GM12891 (cell line): ENCODE measurements around the gene CDK12. TPM values are rescaled to one million over a fixed set of nuclear protein-coding genes. Genes with fewer than 3 reads are reported as not detected.
"Not testable (repeated sequence)": the region's sequence is repeated elsewhere in the genome, so short reads cannot be mapped to it uniquely, and the experiment has no call there.

Source experiments
- DNase-seq: peaks from one replicate; pipeline ENCODE4 v3.0.0; 2011; ENCODE audit warnings: low spot score; ENCODE audit not compliant: insufficient read length
- FAIRE-seq: peaks from 2 replicates; lab custom pipeline; 2011; peaks lifted over from hg19 to GRCh38; lab: Jason Lieb, UNC
- PAX5 ChIP-seq: IDR thresholded peaks from 2 replicates; pipeline ENCODE4 v1.6.1; 2011; ENCODE audit warnings: low read length, moderate library complexity, mild to moderate bottlenecking; ENCODE audit not compliant: insufficient read depth, severe bottlenecking
- POLR2A ChIP-seq: IDR thresholded peaks from 2 replicates; pipeline ENCODE4 v1.6.1; 2011; ENCODE audit warnings: low read depth, low read length, control low read depth
- POLR2AphosphoS5 ChIP-seq: IDR thresholded peaks from 2 replicates; pipeline ENCODE4 v1.6.1; 2011; ENCODE audit warnings: low read depth, low read length, control low read depth
- POU2F2 ChIP-seq: IDR thresholded peaks from 2 replicates; pipeline ENCODE4 v1.6.1; 2011; ENCODE audit warnings: low read depth, mild to moderate bottlenecking, control low read depth, low read length, moderate library complexity
- SPI1 ChIP-seq: IDR thresholded peaks from 2 replicates; pipeline ENCODE4 v1.6.1; 2011; ENCODE audit warnings: low read depth, low read length, control low read depth
- TAF1 ChIP-seq: IDR thresholded peaks from 2 replicates; pipeline ENCODE4 v1.6.1; 2011; ENCODE audit warnings: low read depth, low read length, control low read depth
- polyA plus RNA-seq: library from polyadenylated mRNA; unstranded; fragments of >200 nt; gene quantifications from one replicate; pipeline ENCODE4 v1.2.1, GENCODE V29; 2012; ENCODE audit warnings: low read depth, missing spikeins, inconsistent platforms; ENCODE audit not compliant: missing spikeins

The CDK12 gene
- polyA plus RNA-seq: 17.8 TPM

- DNase-seq (peak; percentile 92), FAIRE-seq (peak; percentile 93)
- TF ChIP-seq TAF1: peak; percentile 92
- TF ChIP-seq POLR2AphosphoS5: peak; percentile 98
- peak; percentile 98 for TF ChIP-seq POLR2A
- no peak for TF ChIP-seq SPI1
- TF ChIP-seq POU2F2: peak; percentile 80; the same call in 1 of the 2 replicates
- TF ChIP-seq PAX5: peak; percentile 58
Measured at GRCh38 chr17:39461113-39461925, at the start of gene CDK12. TSS of gene CDK12 (plus strand) at chr17:39461486. CDS start at chr17:39462072, 586 bp downstream.

DNA sequence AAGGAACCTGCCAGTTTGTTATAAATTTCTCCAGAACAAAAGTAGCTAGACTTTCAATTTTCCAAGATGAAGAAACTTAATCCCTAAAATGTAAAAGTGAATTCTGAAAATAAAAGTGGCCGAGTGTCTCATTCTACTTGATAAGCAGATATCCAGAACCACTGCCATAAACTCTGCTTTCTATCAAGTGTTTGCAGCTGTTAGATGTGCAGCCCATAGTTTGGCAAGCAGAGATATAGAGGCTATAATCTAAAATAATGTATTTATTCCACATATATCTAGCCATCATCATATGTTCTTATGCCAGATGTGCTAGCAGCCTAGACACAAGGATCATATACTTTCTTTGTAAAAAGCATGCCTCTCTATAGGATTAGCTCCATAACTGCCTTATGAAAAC is 45.1 kb upstream of the CDK12 start:
- DNase-seq: no peak
- FAIRE-seq: no peak
- no peak for TF ChIP-seq POLR2AphosphoS5

DNA sequence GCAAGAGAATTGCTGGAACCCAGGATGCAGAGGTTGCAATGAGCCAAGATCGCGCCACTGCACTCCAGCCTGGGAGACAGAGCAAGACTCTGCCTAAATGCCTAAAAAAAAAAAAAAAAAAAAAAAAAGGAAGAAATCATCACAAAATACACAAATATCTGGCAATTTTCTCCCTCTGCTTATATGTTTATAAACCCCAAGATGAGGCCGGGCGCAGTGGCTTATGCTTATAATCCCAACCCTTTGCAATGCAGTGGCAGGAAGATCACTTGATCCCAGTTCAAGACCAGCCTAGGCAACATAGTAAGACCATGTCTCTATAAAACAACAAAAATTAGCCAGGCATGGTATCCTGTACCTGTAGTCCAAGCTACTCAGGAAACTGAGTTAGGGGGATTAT is 31.7 kb upstream of the CDK12 start:
- FAIRE-seq (no peak), DNase-seq (no peak)
- TF ChIP-seq POU2F2 (no peak), POLR2A (no peak), POLR2AphosphoS5 (no peak), PAX5 (no peak), TAF1 (no peak), SPI1 (no peak)

DNA sequence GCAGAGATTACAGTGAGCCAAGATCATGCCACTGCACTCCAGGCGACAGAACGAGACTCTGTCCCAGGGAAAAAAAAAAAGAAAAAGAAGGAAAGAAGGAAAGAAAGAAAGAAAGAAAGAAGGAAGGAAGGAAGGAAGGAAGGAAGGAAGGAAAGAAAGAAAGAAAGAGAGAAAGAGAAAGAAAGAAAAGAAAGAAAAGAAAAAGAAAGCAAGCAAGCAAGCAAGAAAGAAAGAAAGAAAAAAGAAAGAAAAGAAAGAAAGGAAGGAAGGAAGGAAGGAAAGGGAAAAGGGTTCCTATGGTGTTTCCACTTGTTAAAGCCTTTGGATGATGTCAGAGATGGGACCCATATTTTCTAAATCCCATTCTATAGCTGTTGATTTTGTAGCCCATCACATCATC is 21.4 kb upstream of the CDK12 start:
- not testable (repeated sequence) for FAIRE-seq, DNase-seq

- TF ChIP-seq POLR2A: no peak
- TF ChIP-seq POU2F2: no peak
- TF ChIP-seq POLR2AphosphoS5: no peak
- TF ChIP-seq PAX5: no peak
- TF ChIP-seq TAF1: no peak
- TF ChIP-seq SPI1: no peak
- no peak for DNase-seq
- FAIRE-seq: no peak
Measured at GRCh38 chr17:39443326-39443725, 18.0 kb upstream of the CDK12 start.

DNA sequence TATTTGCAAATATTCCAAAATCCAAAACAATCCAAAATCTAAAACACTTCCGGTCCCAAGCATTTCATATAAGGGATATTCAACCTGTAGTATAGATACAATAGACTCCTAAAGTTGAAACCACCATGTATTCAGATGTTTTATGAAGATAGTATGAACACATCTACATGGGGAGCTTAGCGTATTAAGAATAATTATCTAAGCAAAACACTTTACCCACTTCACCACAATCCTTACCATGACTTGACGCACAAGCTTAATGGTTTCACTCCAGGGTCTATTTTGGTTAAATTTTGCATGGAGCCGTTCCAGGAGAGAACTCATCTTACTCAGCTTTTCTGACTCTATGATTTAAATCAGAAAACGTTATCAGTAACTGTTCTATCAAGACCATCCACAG is 13.7 kb upstream of the CDK12 start:
- FAIRE-seq (no peak), DNase-seq (no peak)
- TF ChIP-seq POLR2AphosphoS5 (no peak), TAF1 (no peak), POU2F2 (no peak), PAX5 (no peak), POLR2A (no peak), SPI1 (no peak)

- no peak for TF ChIP-seq POLR2A
- no peak for TF ChIP-seq POU2F2
- no peak for TF ChIP-seq PAX5
- no peak for TF ChIP-seq TAF1
- DNase-seq (no peak), FAIRE-seq (no peak)
Measured at GRCh38 chr17:39450051-39450450, 11.2 kb upstream of the CDK12 start.

- peak; percentile 85 for DNase-seq
- TF ChIP-seq POLR2AphosphoS5 (peak; percentile 88), TAF1 (peak; percentile 98), SPI1 (peak; percentile 79), PAX5 (peak; percentile 28), POLR2A (peak; percentile 95), POU2F2 (peak; percentile 57; the same call in 1 of the 2 replicates)
- FAIRE-seq: peak; percentile 92
Measured at GRCh38 chr17:39450847-39451581, 10.3 kb upstream of the CDK12 start, which contains the start of gene MED1. TSS of gene MED1 (minus strand) at chr17:39451263. CDS start at chr17:39451062, 201 bp downstream.

GRCh38 chr17:39455919-39456318 is 5.4 kb upstream of the CDK12 start:
- DNase-seq (no peak), FAIRE-seq (no peak)
- TF ChIP-seq POLR2A: no peak
- TF ChIP-seq TAF1: no peak
- no peak for TF ChIP-seq POU2F2
- no peak for TF ChIP-seq SPI1
- TF ChIP-seq PAX5: no peak
- TF ChIP-seq POLR2AphosphoS5: no peak
